H1 (cell line): Measurements from ENCODE around the gene ELMO1. TPM values are rescaled to one million over a fixed set of nuclear protein-coding genes. Genes with fewer than 3 reads are reported as not detected.

Source experiments
- MAFK ChIP-seq: IDR thresholded peaks from 2 replicates; pipeline ENCODE4 v1.6.1; 2012; ENCODE audit warnings: low read depth, mild to moderate bottlenecking, improper control_type of control experiment, low read length
- polyA plus RNA-seq, 7 experiments: library from polyadenylated mRNA; depleted of rRNA in 3 of 7; stranded (reverse) in 5 of 7; unstranded in 2 of 7; fragments of >200 nt in 5 of 7; fragments of 200-250 nt in 2 of 7; gene quantifications; 1 replicate in 5 of 7; 2 replicates in 1 of 7; 4 replicates in 1 of 7; pipeline versions ENCODE4 v1.2.1 to v1.2.3, GENCODE V29; 2011 to 2013; ENCODE audit warnings: missing spikeins in 2 of 7, mixed read lengths in 2 of 7
- total RNA-seq: library from RNA; stranded (reverse); fragmentation: NEBNext Ultra II Directional; extraction: Animal tissue kit (Norgen Biotek cat#: 25700); gene quantifications from 2 replicates; pipeline ENCODE4 v1.2.1, GENCODE V29; 2021

The ELMO1 gene
- total and polyA plus RNA-seq, 2 of the 8 experiments (the other 6 are each of a cell fraction or from before 2014, with no cell fraction given) = 18.4 to 21.0 TPM

DNA sequence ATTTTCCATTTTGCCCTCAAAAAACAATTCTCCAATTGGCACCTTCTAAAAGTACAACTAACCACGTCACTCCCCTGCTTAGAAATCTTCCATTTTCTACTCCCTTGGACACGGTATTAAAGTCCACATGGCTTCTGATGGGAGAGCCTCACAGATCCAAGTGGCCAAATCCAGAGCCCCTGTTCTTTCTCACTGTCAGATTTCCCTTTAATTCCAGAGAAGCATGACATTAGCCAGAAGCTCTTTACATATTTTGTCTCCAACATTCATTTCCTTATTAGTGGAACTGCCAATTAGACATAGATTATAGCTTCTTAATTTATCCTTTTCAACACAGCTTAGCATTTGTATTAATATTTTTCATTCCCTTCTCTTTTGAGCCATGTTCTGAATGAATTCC, 118.7 kb downstream of the ELMO1 start (continued):
- TF ChIP-seq MAFK = no peak
